Smooth muscle cell (in vitro differentiated cells): ENCODE measurements around the gene TPD52L1. TPM values are rescaled to one million over a fixed set of nuclear protein-coding genes. Genes with fewer than 3 reads are reported as not detected.

Experiments used
- DNase-seq: peaks from one replicate; lab custom pipeline; 2025; ENCODE audit not compliant: unreplicated experiment; lab: John Stamatoyannopoulos, UW
- H2AFZ ChIP-seq: fragments of 200-600 bp; sonication (generic); 2 replicates; pipeline ENCODE4 v1.6.0; 2016; ENCODE audit warnings: antibody characterized with exemption, low read depth, mild to moderate bottlenecking
- H3F3A ChIP-seq: fragments of 200-600 bp; sonication (generic); 2 replicates; pipeline ENCODE4 v1.6.0; 2017; ENCODE audit warnings: antibody characterized with exemption, low read depth
- H3K27ac ChIP-seq: fragments of 200-600 bp; sonication (generic); 2 replicates; pipeline ENCODE4 v1.5.1; 2016; ENCODE audit warnings: low read depth, mild to moderate bottlenecking
- H3K27me3 ChIP-seq: fragments of 200-600 bp; sonication (generic); 2 replicates; pipeline ENCODE4 v1.6.1; 2016; ENCODE audit warnings: low read depth, mild to moderate bottlenecking
- H3K36me3 ChIP-seq: fragments of 200-600 bp; sonication (generic); 2 replicates; pipeline ENCODE4 v1.5.1; 2016; ENCODE audit warnings: low read depth
- H3K4me1 ChIP-seq: fragments of 200-600 bp; sonication (generic); 2 replicates; pipeline ENCODE4 v1.5.1; 2016; ENCODE audit warnings: low read depth
- H3K4me2 ChIP-seq: fragments of 200-600 bp; sonication (generic); 2 replicates; pipeline ENCODE4 v1.6.0; 2016; ENCODE audit warnings: mild to moderate bottlenecking
- H3K4me3 ChIP-seq: fragments of 200-600 bp; sonication (generic); 2 replicates; pipeline ENCODE4 v1.5.1; 2016; ENCODE audit warnings: mild to moderate bottlenecking
- H3K79me2 ChIP-seq: fragments of 200-600 bp; sonication (generic); 2 replicates; pipeline ENCODE4 v1.6.0; 2016; ENCODE audit warnings: low read depth, mild to moderate bottlenecking
- H3K9ac ChIP-seq: fragments of 200-600 bp; sonication (generic); 2 replicates; pipeline ENCODE4 v1.6.0; 2016; ENCODE audit warnings: low read depth
- H3K9me3 ChIP-seq: fragments of 200-600 bp; sonication (generic); replicated peaks from 2 replicates; pipeline ENCODE4 v1.5.1; 2016; ENCODE audit warnings: low read depth
- H4K20me1 ChIP-seq: fragments of 200-600 bp; sonication (generic); 2 replicates; pipeline ENCODE4 v1.6.0; 2016; ENCODE audit warnings: low read depth
- CTCF ChIP-seq: fragments of 200-600 bp; sonication (generic); IDR thresholded peaks from 2 replicates; pipeline ENCODE4 v1.5.1; 2017; ENCODE audit warnings: borderline replicate concordance, mild to moderate bottlenecking, antibody characterized with exemption; ENCODE audit not compliant: insufficient read depth, poor library complexity, severe bottlenecking
- WGBS: methylation state at CpG from one replicate; pipeline ENCODE4 v1.1.7; 2016; ENCODE audit warnings: low lambda C conversion rate; 5-methylcytosine and 5-hydroxymethylcytosine counted together
- polyA plus RNA-seq: library from polyadenylated mRNA; unstranded; fragments of >200 nt; fragmentation: Nextera tagmentation; extraction: Ambion mirVana; gene quantifications from 2 replicates; pipeline ENCODE4 v1.2.1, GENCODE V29; 2016
- total RNA-seq: library from RNA; depleted of rRNA; stranded (reverse); fragments of >200 nt; gene quantifications from 2 replicates; pipeline ENCODE4 v1.2.3, GENCODE V29; 2014

TPD52L1 gene
- total and polyA plus RNA-seq, 2 experiments from 2014 or later, result 15.3 to 65.8 TPM

GRCh38 chr6:125167579-125167978 is 14.0 kb downstream of the TPD52L1 start:
- H3K4me3 ChIP-seq, result no peak overlapping the region
- DNase-seq, result no peak
- WGBS, result 90% methylated on average over 2 of the region's 2 CpGs
- H3K9ac ChIP-seq, result no peak overlapping the region
- no peak for TF ChIP-seq CTCF
- no peaks in the 10 kb centered on the region for H3K36me3 ChIP-seq
- H3K9me3 ChIP-seq, result no peaks in the 10 kb centered on the region
- no peaks in the 10 kb centered on the region for H3K4me1 ChIP-seq
- H3F3A ChIP-seq, result no peaks in the 10 kb centered on the region
- no peak overlapping the region for H3K27ac ChIP-seq
- no peak overlapping the region for H3K4me2 ChIP-seq
- H3K27me3 ChIP-seq, result no peaks in the 10 kb centered on the region
- H3K79me2 ChIP-seq, result no peaks in the 10 kb centered on the region
- no peak overlapping the region for H2AFZ ChIP-seq
- H4K20me1 ChIP-seq, result no peaks in the 10 kb centered on the region

GRCh38 chr6:125169058-125169457 is 15.5 kb downstream of the TPD52L1 start:
- no peak overlapping the region for H3K9ac ChIP-seq
- H3K4me2 ChIP-seq, result no peak overlapping the region
- H3K27me3 ChIP-seq, result no peaks in the 10 kb centered on the region
- H3K9me3 ChIP-seq, result no peaks in the 10 kb centered on the region
- no peak overlapping the region for H3K4me3 ChIP-seq
- 90% methylated on average over 3 of the region's 3 CpGs for WGBS
- no peaks in the 10 kb centered on the region for H4K20me1 ChIP-seq
- no peaks in the 10 kb centered on the region for H3K36me3 ChIP-seq
- TF ChIP-seq CTCF, result no peak
- H3K27ac ChIP-seq, result no peak overlapping the region
- H3F3A ChIP-seq, result no peaks in the 10 kb centered on the region
- no peak for DNase-seq
- H3K4me1 ChIP-seq, result no peaks in the 10 kb centered on the region
- no peaks in the 10 kb centered on the region for H3K79me2 ChIP-seq
- no peak overlapping the region for H2AFZ ChIP-seq

- no peaks in the 10 kb centered on the region for H3K27me3 ChIP-seq
These were observed 15.9 kb downstream of the TPD52L1 start for GRCh38 chr6:125169522-125169921.

More at GRCh38 chr6:125169522-125169921, 15.9 kb downstream of the TPD52L1 start:
- no peak overlapping the region for H3K27ac ChIP-seq
- no peak overlapping the region for H3K9ac ChIP-seq
- H3K4me3 ChIP-seq, result no peak overlapping the region
- no peak overlapping the region for H2AFZ ChIP-seq
- no peaks in the 10 kb centered on the region for H3K4me1 ChIP-seq
- WGBS, result 98% methylated on average over 3 of the region's 3 CpGs
- no peak for DNase-seq
- H4K20me1 ChIP-seq, result no peaks in the 10 kb centered on the region
- H3F3A ChIP-seq, result no peaks in the 10 kb centered on the region
- H3K4me2 ChIP-seq, result no peak overlapping the region
- no peaks in the 10 kb centered on the region for H3K36me3 ChIP-seq
- H3K79me2 ChIP-seq, result no peaks in the 10 kb centered on the region
- H3K9me3 ChIP-seq, result no peaks in the 10 kb centered on the region
- TF ChIP-seq CTCF, result no peak
